RWPE1 (cell line): ENCODE data around the gene UBE2L6.

Source experiments
- CTCF ChIA-PET: fragments of 350-600 bp; sonication (Branson Sonifier 250); formaldehyde crosslinking; extraction: SDS; loops from one replicate; lab custom pipeline; 2021; lab: Yijun Ruan, JAX
- POLR2A ChIA-PET: fragments of 400-600 bp; formaldehyde crosslinking; extraction: SDS; loops from one replicate; lab custom pipeline; 2020; ENCODE audit warnings: antibody characterized with exemption; ENCODE audit not compliant: low non-redundant PET; lab: Yijun Ruan, JAX
- DNase-seq: peaks from one replicate; pipeline ENCODE4 v3.0.0; 2012; ENCODE audit warnings: low spot score
- H3K27ac ChIP-seq: fragments of 450-650 bp; 2 replicates; pipeline ENCODE4 v1.5.1; 2017
- CTCF ChIP-seq: fragments of 450-650 bp; conservative IDR thresholded peaks from 2 replicates; pipeline ENCODE4 v1.5.1; 2017; ENCODE audit warnings: low read depth, mild to moderate bottlenecking

Gene UBE2L6

GRCh38 chr11:57556041-57556440 lies 11.4 kb downstream of the UBE2L6 start:
- no peak for TF ChIP-seq CTCF
- ChIA-PET CTCF (interaction anchor here (1.6 kb wide), 1 partner anchor 12 kb away, joined by 3 read pairs; the partner anchor contains the start of gene UBE2L6), POLR2A (no interaction called here)
- DNase-seq, result no peak
- no peak overlapping the region for H3K27ac ChIP-seq

- ChIA-PET CTCF (interaction anchor here (1.6 kb wide), 1 partner anchor 12 kb away, joined by 3 read pairs; the partner anchor contains the start of gene UBE2L6), POLR2A (no interaction called here)
- DNase-seq, result no peak
- H3K27ac ChIP-seq, result no peak overlapping the region
- TF ChIP-seq CTCF, result no peak
Observed at GRCh38 chr11:57555393-57555792, 12.1 kb downstream of the UBE2L6 start.

- DNase-seq, result no peak
- H3K27ac ChIP-seq, result no peak overlapping the region
- ChIA-PET POLR2A (no interaction called here), CTCF (interaction anchor here (0.7 kb wide), 1 partner anchor 92 kb away, joined by 7 read pairs; no protein-coding TSS in a partner anchor)
- TF ChIP-seq CTCF, result no peak
Observed at GRCh38 chr11:57552479-57552878, 15.0 kb downstream of the UBE2L6 start.

- TF ChIP-seq CTCF, result no peak
- CTCF ChIA-PET, result no interaction called here
- no peak for DNase-seq
- POLR2A ChIA-PET, result no interaction called here
- no peak overlapping the region for H3K27ac ChIP-seq
Observed at GRCh38 chr11:57551941-57552340, 15.5 kb downstream of the UBE2L6 start.

- H3K27ac ChIP-seq, result no peak overlapping the region
- ChIA-PET CTCF (interaction anchor here (0.5 to 1.3 kb wide), 3 partner anchors 18 to 174 kb away, joined by 3 read pairs; no protein-coding TSS in a partner anchor), POLR2A (no interaction called here)
- no peak for DNase-seq
- TF ChIP-seq CTCF, result no peak
Observed at GRCh38 chr11:57549983-57550382, 17.5 kb downstream of the UBE2L6 start.

GRCh38 chr11:57547854-57548377 lies 19.6 kb downstream of the UBE2L6 start:
- POLR2A ChIA-PET, result no interaction called here
- DNase-seq, result no peak
- peak overlapping the region; percentile 17; the same call in 1 of the 2 replicates for H3K27ac ChIP-seq
- TF ChIP-seq CTCF, result no peak
- CTCF ChIA-PET, result interaction anchor here (0.5 to 1.2 kb wide), 5 partner anchors 11 to 402 kb away, joined by 3 to 4 read pairs (median 4); partner anchors contain the start of gene RTN4RL2
